ENCODE results near the gene GMPR2.
"Not testable (repeated sequence)": the region's sequence is repeated elsewhere in the genome, so short reads cannot be mapped to it uniquely, and the experiment has no call there.

The GMPR2 gene

GRCh38 chr14:24213866-24214662, 18.7 kb upstream of the GMPR2 start:
- TF ChIP-seq CTCF (conservative IDR thresholded peaks at IDR 0.05) = no peak
- peak overlapping the region; percentile 83 for H3K27ac ChIP-seq

- TF ChIP-seq CTCF (conservative IDR thresholded peaks at IDR 0.05) = peak; percentile 79
- peak within 1 kb of the TSS; percentile 86 for H3K27ac ChIP-seq
These were observed 17.0 kb upstream of the GMPR2 start, which contains the start of gene MDP1 for GRCh38 chr14:24215495-24216344. TSS of gene MDP1 (minus strand) at chr14:24216066. CDS start at chr14:24215955, 111 bp downstream.

- peak overlapping the region; percentile 86 for H3K27ac ChIP-seq
- TF ChIP-seq CTCF (conservative IDR thresholded peaks at IDR 0.05) = no peak
These were observed 16.4 kb upstream of the GMPR2 start for GRCh38 chr14:24216345-24216699.

GRCh38 chr14:24216876-24217275, 15.9 kb upstream of the GMPR2 start:
- not testable (repeated sequence) for H3K27ac ChIP-seq

- H3K27ac ChIP-seq = no peak overlapping the region
- no peak for TF ChIP-seq CTCF (conservative IDR thresholded peaks at IDR 0.05)
These were observed 13.6 kb upstream of the GMPR2 start for GRCh38 chr14:24219080-24219479.

GRCh38 chr14:24219521-24219920, 13.2 kb upstream of the GMPR2 start:
- no peak overlapping the region for H3K27ac ChIP-seq
- TF ChIP-seq CTCF (conservative IDR thresholded peaks at IDR 0.05) = no peak

- not testable (repeated sequence) for H3K27ac ChIP-seq
These were observed 9.7 kb upstream of the GMPR2 start for GRCh38 chr14:24222987-24223386.

GRCh38 chr14:24224618-24225071, 8.1 kb upstream of the GMPR2 start:
- no peak overlapping the region for H3K27ac ChIP-seq
- no peak for TF ChIP-seq CTCF (conservative IDR thresholded peaks at IDR 0.05)
